GM12891 (cell line): ENCODE data around the gene THOC5.

Source experiments
- PAX5 ChIP-seq: IDR thresholded peaks from 2 replicates; pipeline ENCODE4 v1.6.1; 2011; ENCODE audit warnings: low read length, moderate library complexity, mild to moderate bottlenecking; ENCODE audit not compliant: insufficient read depth, severe bottlenecking
- POLR2A ChIP-seq: IDR thresholded peaks from 2 replicates; pipeline ENCODE4 v1.6.1; 2011; ENCODE audit warnings: low read depth, low read length, control low read depth
- POLR2AphosphoS5 ChIP-seq: IDR thresholded peaks from 2 replicates; pipeline ENCODE4 v1.6.1; 2011; ENCODE audit warnings: low read depth, low read length, control low read depth
- SPI1 ChIP-seq: IDR thresholded peaks from 2 replicates; pipeline ENCODE4 v1.6.1; 2011; ENCODE audit warnings: low read depth, low read length, control low read depth
- TAF1 ChIP-seq: IDR thresholded peaks from 2 replicates; pipeline ENCODE4 v1.6.1; 2011; ENCODE audit warnings: low read depth, low read length, control low read depth

DNA sequence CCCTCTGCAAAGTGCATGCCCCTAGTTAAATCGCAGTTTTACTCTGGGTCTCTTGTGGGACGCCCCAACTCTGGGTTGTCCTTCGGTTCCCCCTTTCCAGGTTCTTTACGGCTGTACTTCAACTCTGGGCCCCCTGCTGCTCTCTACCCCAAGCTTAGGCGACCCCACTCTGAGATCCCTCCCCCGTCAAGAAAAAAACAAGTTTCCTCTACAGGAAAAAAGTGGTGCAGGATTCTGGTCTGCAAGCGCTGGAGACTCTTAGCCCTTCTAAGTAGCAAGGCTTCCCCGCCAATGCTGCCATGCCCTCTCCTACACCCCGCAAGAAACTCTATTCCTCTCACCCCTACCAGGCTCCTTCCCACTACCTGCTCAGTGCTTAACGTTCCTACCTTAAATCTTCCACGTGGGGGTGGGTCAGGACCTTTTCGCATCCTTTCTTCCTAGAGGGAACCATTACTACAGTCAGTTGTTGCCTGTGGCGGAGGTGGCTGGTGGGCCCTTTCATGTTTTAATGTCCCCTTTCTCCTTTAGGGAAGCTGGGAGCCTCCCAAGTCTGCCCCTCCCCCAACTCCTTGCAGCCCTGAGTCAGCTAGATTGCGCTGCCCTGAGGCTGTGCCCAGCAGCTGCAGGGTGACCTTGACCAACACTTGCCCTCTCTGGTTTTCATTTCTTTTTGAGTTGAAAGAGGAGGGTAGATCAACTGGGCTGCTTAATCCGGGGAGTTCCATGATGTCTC, 72.1 kb downstream of the THOC5 start:
- TF ChIP-seq POLR2A (no peak), POLR2AphosphoS5 (no peak), TAF1 (no peak), SPI1 (no peak), PAX5 (no peak)
